GM12874 (cell line): Measurements from ENCODE around the gene PRLH.

ENCODE experiments used
- TF ChIP-seq, protein P1 (sequence below): IDR thresholded peaks from 2 replicates; pipeline ENCODE4 v1.5.1; 2011; ENCODE audit warnings: low read depth, mild to moderate bottlenecking, control low read depth, low read length, moderate library complexity; ENCODE audit not compliant: insufficient read depth

PRLH gene

DNA sequence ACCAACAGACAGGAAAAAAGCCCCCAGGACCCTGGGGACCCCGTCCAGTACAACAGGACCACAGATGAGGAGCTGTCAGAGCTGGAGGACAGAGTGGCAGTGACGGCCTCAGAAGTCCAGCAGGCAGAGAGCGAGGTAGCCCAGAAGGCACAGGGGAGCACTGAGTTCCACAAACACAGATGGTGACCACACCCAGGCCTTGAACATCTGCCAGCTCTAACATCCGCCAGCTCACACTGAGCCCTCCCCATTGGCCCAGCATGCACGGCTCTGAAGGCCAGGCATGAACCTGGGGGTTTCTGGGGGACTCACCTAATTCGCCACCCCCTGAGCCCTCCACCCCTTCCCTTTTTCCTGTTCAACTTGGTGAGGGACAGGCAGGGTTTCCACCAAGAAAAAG lies 25.6 kb upstream of the PRLH start:
- TF ChIP-seq, protein P1, sequence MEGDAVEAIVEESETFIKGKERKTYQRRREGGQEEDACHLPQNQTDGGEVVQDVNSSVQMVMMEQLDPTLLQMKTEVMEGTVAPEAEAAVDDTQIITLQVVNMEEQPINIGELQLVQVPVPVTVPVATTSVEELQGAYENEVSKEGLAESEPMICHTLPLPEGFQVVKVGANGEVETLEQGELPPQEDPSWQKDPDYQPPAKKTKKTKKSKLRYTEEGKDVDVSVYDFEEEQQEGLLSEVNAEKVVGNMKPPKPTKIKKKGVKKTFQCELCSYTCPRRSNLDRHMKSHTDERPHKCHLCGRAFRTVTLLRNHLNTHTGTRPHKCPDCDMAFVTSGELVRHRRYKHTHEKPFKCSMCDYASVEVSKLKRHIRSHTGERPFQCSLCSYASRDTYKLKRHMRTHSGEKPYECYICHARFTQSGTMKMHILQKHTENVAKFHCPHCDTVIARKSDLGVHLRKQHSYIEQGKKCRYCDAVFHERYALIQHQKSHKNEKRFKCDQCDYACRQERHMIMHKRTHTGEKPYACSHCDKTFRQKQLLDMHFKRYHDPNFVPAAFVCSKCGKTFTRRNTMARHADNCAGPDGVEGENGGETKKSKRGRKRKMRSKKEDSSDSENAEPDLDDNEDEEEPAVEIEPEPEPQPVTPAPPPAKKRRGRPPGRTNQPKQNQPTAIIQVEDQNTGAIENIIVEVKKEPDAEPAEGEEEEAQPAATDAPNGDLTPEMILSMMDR = no peak

DNA sequence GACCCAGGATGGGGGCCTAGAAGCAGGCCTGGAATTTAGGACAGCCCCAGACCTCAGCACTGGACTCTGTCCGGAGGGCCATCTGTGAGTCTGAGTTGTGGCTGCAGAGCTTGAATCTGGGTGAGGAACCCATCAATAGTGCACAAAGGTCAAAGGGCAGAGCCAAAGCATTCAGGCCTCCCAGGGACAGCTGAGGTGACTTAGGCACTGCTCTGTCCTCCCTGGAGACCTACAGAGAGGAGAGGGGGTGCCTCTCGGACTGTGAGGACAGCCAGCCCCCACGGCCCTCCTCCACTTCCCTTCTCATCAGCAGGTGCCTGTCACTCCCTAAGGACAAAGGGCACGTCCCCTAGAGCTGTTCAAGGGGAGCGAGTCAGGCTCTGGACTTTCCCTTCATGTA lies 25.1 kb upstream of the PRLH start:
- TF ChIP-seq, protein P1 = no peak

DNA sequence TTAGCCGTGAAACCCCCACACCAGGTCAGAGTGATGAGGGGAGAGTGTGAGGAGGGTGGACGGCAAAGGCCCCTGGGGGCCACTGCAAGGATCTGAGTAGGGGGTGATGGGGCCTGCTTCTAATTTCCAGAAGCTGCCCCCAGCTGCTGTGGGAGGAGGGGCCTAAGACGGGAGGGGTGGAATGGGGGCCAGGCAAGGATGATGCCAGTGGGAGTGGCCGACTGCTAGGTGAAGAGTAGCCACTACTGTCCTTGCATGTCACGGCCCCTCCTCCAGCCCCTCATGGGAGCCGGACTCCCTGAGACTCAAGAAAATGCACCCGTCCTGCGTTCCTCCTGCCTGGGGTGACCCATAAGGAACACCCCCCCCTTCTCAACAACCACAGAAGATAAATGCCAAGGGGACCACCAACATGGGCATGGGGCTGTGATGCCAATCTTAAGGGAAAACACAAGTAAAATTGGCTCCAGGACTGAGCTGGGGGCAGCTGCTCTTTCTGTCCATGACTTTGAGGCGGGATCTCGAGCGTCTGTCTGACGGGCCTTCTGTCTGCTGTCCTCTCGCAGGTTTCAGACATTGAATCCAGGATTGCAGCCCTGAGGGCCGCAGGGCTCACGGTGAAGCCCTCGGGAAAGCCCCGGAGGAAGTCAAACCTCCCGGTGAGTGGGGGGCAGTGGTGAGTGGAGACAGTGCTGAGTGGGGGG lies 24.2 kb upstream of the PRLH start:
- TF ChIP-seq, protein P1 = no peak

DNA sequence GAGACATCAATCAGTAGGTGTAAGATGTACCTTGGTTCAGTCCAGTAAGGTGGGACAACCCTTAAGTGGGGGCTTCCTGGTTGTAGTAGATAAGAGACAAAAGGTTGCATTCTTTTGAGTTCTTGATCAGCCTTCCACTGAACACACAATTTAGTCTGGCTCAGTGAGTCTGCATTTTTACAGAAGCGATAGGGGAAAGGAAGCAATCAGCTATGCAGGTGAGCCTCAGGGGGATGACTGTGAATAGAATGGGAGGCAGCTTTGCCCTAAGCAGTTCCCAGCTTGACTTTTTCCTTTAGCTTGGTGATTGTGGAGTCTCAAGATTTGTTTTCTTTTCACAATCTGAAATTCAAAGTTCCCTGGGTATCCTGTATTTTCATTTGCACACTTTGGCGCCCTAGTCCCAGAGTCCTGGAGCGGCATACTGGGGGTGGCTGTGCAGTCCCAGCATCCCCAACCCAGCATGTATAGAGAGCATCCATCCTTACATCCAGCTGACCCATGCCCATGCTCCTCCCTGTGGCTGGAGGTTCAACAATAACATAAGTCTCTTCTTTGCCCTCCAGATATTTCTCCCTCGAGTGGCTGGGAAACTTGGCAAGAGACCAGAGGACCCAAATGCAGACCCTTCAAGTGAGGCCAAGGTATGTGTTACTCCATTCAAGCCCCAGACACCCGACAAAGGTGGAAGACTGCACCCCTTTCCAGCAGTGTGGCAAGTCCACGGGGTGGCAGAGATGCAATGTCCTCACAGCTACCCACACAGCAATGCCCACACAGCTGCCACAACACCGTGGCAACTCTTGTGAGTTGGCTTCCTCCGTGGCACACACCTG lies 20.1 kb upstream of the PRLH start:
- TF ChIP-seq, protein P1 = no peak

DNA sequence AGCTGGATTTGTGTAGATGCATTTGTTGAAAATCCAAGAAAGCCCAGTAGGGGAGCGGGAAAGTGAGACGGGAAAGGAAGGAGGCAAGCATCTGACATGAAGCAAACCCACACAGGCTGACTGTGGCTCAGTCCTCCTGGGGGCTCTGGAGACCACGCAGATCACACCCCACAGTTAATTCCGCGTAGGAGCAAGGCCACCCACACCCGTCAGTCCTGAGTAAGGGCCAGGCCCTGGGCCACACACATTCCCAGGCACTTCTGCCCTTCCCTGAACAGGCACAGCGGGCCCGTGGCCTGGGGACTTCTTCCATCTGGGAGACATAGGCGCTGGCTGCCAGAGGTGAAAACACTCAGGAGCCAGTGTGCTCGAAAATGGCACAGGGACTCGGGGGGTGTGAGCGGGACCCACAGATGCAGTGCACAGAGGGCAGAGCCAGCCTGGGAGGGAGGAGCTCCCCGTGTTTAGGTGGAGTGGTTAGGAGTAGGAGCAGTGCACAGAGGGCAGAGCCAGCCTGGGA lies 19.4 kb upstream of the PRLH start:
- TF ChIP-seq, protein P1 = no peak

DNA sequence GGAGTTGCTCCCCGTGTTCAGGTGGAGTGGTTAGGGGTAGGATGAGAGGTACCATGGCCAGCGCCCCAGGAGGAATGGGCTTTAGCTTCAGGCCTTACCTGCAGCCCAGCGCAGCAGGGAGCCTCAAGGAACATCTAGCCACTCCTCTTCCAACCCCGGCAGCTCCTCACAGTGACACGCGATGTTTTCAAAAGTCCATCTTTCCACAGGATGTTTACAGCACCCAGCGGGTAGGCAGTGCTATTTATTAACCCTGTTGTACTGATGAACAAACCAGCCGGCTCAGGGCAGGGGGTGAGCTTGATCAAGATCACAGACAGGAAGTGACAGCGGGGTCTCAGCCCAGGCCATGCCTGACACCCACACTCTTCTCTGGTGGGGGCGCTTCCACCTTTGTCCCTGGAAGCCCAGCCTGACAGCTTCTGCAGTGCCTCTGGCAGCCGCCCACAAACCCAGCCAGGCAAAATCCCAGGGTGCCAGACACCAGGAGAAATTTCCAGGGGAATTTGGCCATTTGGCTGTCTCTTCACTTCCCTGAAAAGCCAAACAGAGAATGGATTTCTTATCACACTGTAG lies 18.4 kb upstream of the PRLH start:
- TF ChIP-seq, protein P1 = no peak

DNA sequence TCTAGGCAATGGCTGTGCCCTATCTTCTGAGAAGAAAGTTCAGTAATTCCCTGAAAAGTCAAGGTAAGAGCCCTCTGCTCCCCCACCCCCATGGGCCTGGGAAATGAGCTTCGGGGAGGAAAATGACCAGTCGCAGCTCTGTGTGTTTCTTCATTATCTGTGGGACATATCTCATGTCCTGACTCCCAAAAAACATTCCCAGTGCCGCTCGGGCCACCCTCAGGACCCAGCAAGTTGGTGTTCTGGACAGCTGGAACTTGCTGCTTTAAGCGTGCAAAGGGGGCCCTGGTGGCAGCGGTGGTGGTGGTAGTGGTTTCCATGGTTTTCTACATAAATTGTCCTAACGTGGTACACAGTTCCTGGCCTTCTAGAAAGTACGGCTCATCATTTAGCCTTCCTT lies 17.2 kb upstream of the PRLH start:
- TF ChIP-seq, protein P1 = no peak
